Trophoblast cell (in vitro differentiated cells and primary cell): ENCODE measurements around the gene PITX2. TPM values are rescaled to one million over a fixed set of nuclear protein-coding genes. Genes with fewer than 3 reads are reported as not detected.

ENCODE experiments used
- DNase-seq, 2 donors: peaks; one replicate each; pipeline ENCODE4 v3.0.0-alpha.2; 2016
- H2AFZ ChIP-seq: 2 replicates; pipeline ENCODE4 v1.6.1; 2013; ENCODE audit warnings: low read length, moderate library complexity, mild to moderate bottlenecking; ENCODE audit not compliant: insufficient read depth, poor library complexity
- H2AK5ac ChIP-seq: 2 replicates; pipeline ENCODE4 v1.6.1; 2013; ENCODE audit warnings: mild to moderate bottlenecking, low read length
- H2BK120ac ChIP-seq: 2 replicates; pipeline ENCODE4 v1.6.1; 2013; ENCODE audit warnings: low read length, mild to moderate bottlenecking, moderate library complexity; ENCODE audit not compliant: insufficient read depth, poor library complexity
- H2BK12ac ChIP-seq: 2 replicates; pipeline ENCODE4 v1.6.1; 2013; ENCODE audit warnings: mild to moderate bottlenecking, low read length, moderate library complexity
- H2BK5ac ChIP-seq: 2 replicates; pipeline ENCODE4 v1.6.1; 2013; ENCODE audit warnings: low read length, low read depth, moderate library complexity, mild to moderate bottlenecking; ENCODE audit not compliant: poor library complexity
- H3K14ac ChIP-seq: 2 replicates; pipeline ENCODE4 v1.6.1; 2013; ENCODE audit warnings: mild to moderate bottlenecking, low read length
- H3K18ac ChIP-seq: 2 replicates; pipeline ENCODE4 v1.6.1; 2013; ENCODE audit warnings: mild to moderate bottlenecking, low read length
- H3K23ac ChIP-seq: 2 replicates; pipeline ENCODE4 v1.6.1; 2013; ENCODE audit warnings: low read length
- H3K27ac ChIP-seq: 2 replicates; pipeline ENCODE4 v1.5.1; 2013; ENCODE audit warnings: low read depth, mild to moderate bottlenecking, inconsistent platforms, low read length, moderate library complexity
- H3K27me3 ChIP-seq: 2 replicates; pipeline ENCODE4 v1.6.1; 2013; ENCODE audit warnings: inconsistent platforms, mild to moderate bottlenecking, low read length, moderate library complexity; ENCODE audit not compliant: insufficient read depth
- H3K36me3 ChIP-seq, 2 experiments: 1 replicate in 1 of 2; 2 replicates in 1 of 2; pipeline ENCODE4 v1.6.1; 2013; ENCODE audit warnings: low read length in 2 of 2, mild to moderate bottlenecking in 2 of 2, moderate library complexity in 1 of 2; ENCODE audit not compliant: insufficient read depth in 2 of 2, control insufficient read depth in 1 of 2
- H3K4ac ChIP-seq: 2 replicates; pipeline ENCODE4 v1.6.1; 2013; ENCODE audit warnings: low read depth, mild to moderate bottlenecking, low read length, moderate library complexity
- H3K4me1 ChIP-seq, 2 experiments: 1 replicate in 1 of 2; 2 replicates in 1 of 2; pipeline ENCODE4 v1.6.1; 2013; ENCODE audit warnings: low read length in 2 of 2, mild to moderate bottlenecking in 2 of 2, moderate library complexity in 1 of 2; ENCODE audit not compliant: insufficient read depth in 2 of 2, control insufficient read depth in 1 of 2
- H3K4me2 ChIP-seq: 2 replicates; pipeline ENCODE4 v1.6.1; 2013; ENCODE audit warnings: inconsistent platforms, mild to moderate bottlenecking, low read length, moderate library complexity
- H3K4me3 ChIP-seq: 2 replicates; pipeline ENCODE4 v1.5.1; 2013; ENCODE audit warnings: mild to moderate bottlenecking, low read depth, low read length, inconsistent platforms
- H3K79me1 ChIP-seq: one replicate; pipeline ENCODE4 v1.6.1; 2013; ENCODE audit warnings: low read length
- H3K79me2 ChIP-seq: 2 replicates; pipeline ENCODE4 v1.6.1; 2013; ENCODE audit warnings: low read length, mild to moderate bottlenecking; ENCODE audit not compliant: control insufficient read depth, insufficient read depth, poor library complexity
- H3K9ac ChIP-seq: 2 replicates; pipeline ENCODE4 v1.6.1; 2013; ENCODE audit warnings: mild to moderate bottlenecking, low read length
- H3K9me3 ChIP-seq: 2 replicates; pipeline ENCODE4 v1.6.1; 2013; ENCODE audit warnings: low read depth, mild to moderate bottlenecking, control low read depth, inconsistent platforms, low read length; ENCODE audit not compliant: insufficient read depth
- H4K12ac ChIP-seq: 2 replicates; pipeline ENCODE4 v1.6.1; 2013; ENCODE audit warnings: low read depth, mild to moderate bottlenecking, low read length, moderate library complexity
- H4K8ac ChIP-seq: 2 replicates; pipeline ENCODE4 v1.6.1; 2013; ENCODE audit warnings: low read depth, mild to moderate bottlenecking, low read length, moderate library complexity
- H4K91ac ChIP-seq: one replicate; pipeline ENCODE4 v1.6.1; 2013; ENCODE audit warnings: low read depth, mild to moderate bottlenecking, low read length, moderate library complexity
- WGBS: extraction: QIAGEN DNeasy Blood & Tissue Kit; methylation state at CpG from one replicate; pipeline ENCODE4 v1.1.7; 2013; ENCODE audit warnings: missing lambda C conversion rate; ENCODE audit not compliant: insufficient read length, insufficient coverage; ENCODE audit errors: extremely low coverage; 5-methylcytosine and 5-hydroxymethylcytosine counted together
- polyA plus RNA-seq: library from polyadenylated mRNA; stranded (reverse); fragments of 200-250 nt; gene quantifications from 2 replicates; pipeline ENCODE4 v1.2.3, GENCODE V29; 2013

The PITX2 gene
- polyA plus RNA-seq = 3.1 and 3.4 TPM in 2 replicates

- Histone ChIP-seq H2BK12ac (no peak within 1 kb of the TSS), H3K4me1 (peaks cover 19 to 22% of the 10 kb centered on the region in 2 experiments), H3K27ac (no peak within 1 kb of the TSS), H3K79me2 (no peaks in the 10 kb centered on the region), H3K27me3 (peaks cover 74% of the 10 kb centered on the region), H3K4me3 (peak within 1 kb of the TSS; percentile 74), H2BK5ac (no peak within 1 kb of the TSS), H4K91ac (no peak within 1 kb of the TSS), H2BK120ac (no peak within 1 kb of the TSS), H3K9me3 (peaks cover 5% of the 10 kb centered on the region), H4K12ac (no peak within 1 kb of the TSS), H2AFZ (peak within 1 kb of the TSS; percentile 87), H3K14ac (no peak within 1 kb of the TSS), H3K9ac (no peak within 1 kb of the TSS), H3K18ac (no peak within 1 kb of the TSS), H2AK5ac (no peak within 1 kb of the TSS), H3K4ac (no peak within 1 kb of the TSS), H3K36me3 (no peaks in the 10 kb centered on the region), H3K79me1 (no peaks in the 10 kb centered on the region), H3K4me2 (peak within 1 kb of the TSS; percentile 93), H4K8ac (peak within 1 kb of the TSS; percentile 59), H3K23ac (no peak within 1 kb of the TSS)
- WGBS = no CpG with 5 or more reads among the region's 56 CpGs
- DNase-seq = peak; percentile 94 to 96
Observed at GRCh38 chr4:110622841-110623717, at the start of gene PITX2. Gene PITX2, minus strand, starts transcription at chr4:110623077. Its CDS starts 617 bp downstream, at chr4:110622460.

GRCh38 chr4:110671679-110672078, 48.8 kb upstream of the PITX2 start:
- no peak overlapping the region for H3K14ac ChIP-seq
- no peak overlapping the region for H2AK5ac ChIP-seq
- no peak overlapping the region for H3K4ac ChIP-seq
- H3K79me1 ChIP-seq = no peaks in the 10 kb centered on the region
- H4K8ac ChIP-seq = no peak overlapping the region
- H3K27me3 ChIP-seq = no peaks in the 10 kb centered on the region
- H3K27ac ChIP-seq = no peak overlapping the region
- H3K9ac ChIP-seq = no peak overlapping the region
- no peak overlapping the region for H2BK120ac ChIP-seq
- H3K4me1 ChIP-seq = no peaks in the 10 kb centered on the region
- no peak overlapping the region for H3K23ac ChIP-seq
- H2BK12ac ChIP-seq = no peak overlapping the region
- no CpG with 5 or more reads among the region's 5 CpGs for WGBS
- H3K9me3 ChIP-seq = no peaks in the 10 kb centered on the region
- H3K36me3 ChIP-seq = no peaks in the 10 kb centered on the region
- H3K79me2 ChIP-seq = no peaks in the 10 kb centered on the region
- no peak overlapping the region for H3K4me3 ChIP-seq
- no peak overlapping the region for H2BK5ac ChIP-seq
- H3K4me2 ChIP-seq = no peak overlapping the region
- H2AFZ ChIP-seq = no peak overlapping the region
- no peak for DNase-seq
- H3K18ac ChIP-seq = no peak overlapping the region
- no peak overlapping the region for H4K12ac ChIP-seq
- H4K91ac ChIP-seq = no peak overlapping the region

GRCh38 chr4:110669663-110670062, 46.8 kb upstream of the PITX2 start:
- no peak overlapping the region for H2BK120ac ChIP-seq
- no peak overlapping the region for H2AK5ac ChIP-seq

GRCh38 chr4:110668463-110669235, 45.8 kb upstream of the PITX2 start:
- no peak overlapping the region for H2AFZ ChIP-seq
- no peak overlapping the region for H3K14ac ChIP-seq
- no peak overlapping the region for H2BK12ac ChIP-seq
- peaks cover 2 to 3% of the 10 kb centered on the region in 2 experiments for H3K4me1 ChIP-seq
- no peak overlapping the region for H3K9ac ChIP-seq
- H3K23ac ChIP-seq = no peak overlapping the region
- H4K91ac ChIP-seq = no peak overlapping the region
- H3K79me1 ChIP-seq = no peaks in the 10 kb centered on the region
- H3K79me2 ChIP-seq = no peaks in the 10 kb centered on the region
- no peak overlapping the region for H3K4ac ChIP-seq
- WGBS = no CpG with 5 or more reads among the region's 6 CpGs
- no peaks in the 10 kb centered on the region for H3K36me3 ChIP-seq
- no peak overlapping the region for H2BK5ac ChIP-seq
- no peak overlapping the region for H2BK120ac ChIP-seq
- no peak for DNase-seq
- no peak overlapping the region for H3K4me2 ChIP-seq
- H4K12ac ChIP-seq = no peak overlapping the region
- H3K9me3 ChIP-seq = no peaks in the 10 kb centered on the region
- H3K27me3 ChIP-seq = no peaks in the 10 kb centered on the region
- H2AK5ac ChIP-seq = no peak overlapping the region
- H3K4me3 ChIP-seq = no peak overlapping the region
- H3K18ac ChIP-seq = no peak overlapping the region
- H4K8ac ChIP-seq = no peak overlapping the region
- H3K27ac ChIP-seq = no peak overlapping the region

More at GRCh38 chr4:110669663-110670062, 46.8 kb upstream of the PITX2 start:
- Histone ChIP-seq H3K27me3 (no peaks in the 10 kb centered on the region), H3K18ac (no peak overlapping the region), H3K4me3 (no peak overlapping the region), H4K12ac (no peak overlapping the region), H4K8ac (no peak overlapping the region), H3K79me1 (no peaks in the 10 kb centered on the region), H3K4me2 (no peak overlapping the region), H3K4ac (no peak overlapping the region), H3K27ac (no peak overlapping the region), H3K36me3 (no peaks in the 10 kb centered on the region), H2BK5ac (no peak overlapping the region), H3K9me3 (no peaks in the 10 kb centered on the region), H4K91ac (no peak overlapping the region), H2AFZ (no peak overlapping the region), H3K79me2 (no peaks in the 10 kb centered on the region), H2BK12ac (no peak overlapping the region), H3K23ac (no peak overlapping the region), H3K4me1 (no peaks in the 10 kb centered on the region), H3K14ac (no peak overlapping the region), H3K9ac (no peak overlapping the region)
- DNase-seq = no peak
